Fibroblast of lung (primary cell): ENCODE measurements around the gene ERFE.

Experiments used
- EZH2 ChIP-seq: IDR thresholded peaks from 2 replicates; pipeline ENCODE4 v1.5.1; 2012; ENCODE audit warnings: low read length, control low read depth, mild to moderate bottlenecking; ENCODE audit errors: missing control alignments
- TF ChIP-seq, protein P1 (sequence below), 2 donors: IDR thresholded peaks in 1 of 2; conservative IDR thresholded peaks in 1 of 2; 1 replicate in 1 of 2; 2 replicates in 1 of 2; pipeline ENCODE4 v1.5.1; 2011 to 2012; ENCODE audit warnings: low read length in 2 of 2, control low read depth in 1 of 2, inconsistent platforms in 1 of 2, low read depth in 1 of 2, mild to moderate bottlenecking in 1 of 2

DNA sequence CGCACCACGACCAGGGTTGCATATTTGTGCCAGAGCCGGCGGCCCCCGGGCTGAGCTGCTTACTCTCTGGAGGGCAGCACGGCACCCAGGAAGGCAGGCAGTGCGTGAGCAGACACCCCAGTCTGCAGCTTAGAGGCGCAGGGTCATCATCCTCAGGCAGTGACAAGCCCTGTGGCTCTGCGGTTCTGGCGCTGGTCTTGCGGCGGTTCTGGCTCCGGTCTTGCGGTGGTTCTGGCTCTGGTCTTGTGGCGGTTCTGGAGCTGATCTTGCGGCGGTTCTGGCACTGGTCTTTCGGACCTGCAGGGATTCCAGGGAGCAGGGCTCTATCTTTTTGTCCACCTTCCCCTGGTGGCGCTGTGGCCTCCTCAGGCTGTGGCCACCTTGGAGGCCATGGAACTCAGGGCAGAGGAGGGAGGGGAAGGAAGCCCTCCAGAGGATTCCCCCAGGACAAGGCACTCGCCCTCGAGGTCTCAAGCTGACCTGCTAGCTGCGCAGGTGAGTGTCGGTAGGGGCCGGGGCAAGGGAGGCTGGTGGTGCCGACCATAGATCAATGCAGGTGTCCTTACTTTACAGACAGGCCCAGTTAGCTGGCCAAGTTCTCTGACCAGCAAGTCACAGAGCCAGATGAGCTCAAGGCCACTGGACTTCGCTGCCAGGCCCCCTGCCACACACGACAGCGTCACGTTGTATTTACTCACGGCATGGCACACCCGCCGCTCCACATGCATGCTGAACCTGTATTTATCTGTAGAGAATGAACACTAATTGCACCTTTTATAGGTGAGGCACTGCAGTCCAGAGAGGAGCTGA lies 43.7 kb upstream of the ERFE start:
- TF ChIP-seq, protein P1, sequence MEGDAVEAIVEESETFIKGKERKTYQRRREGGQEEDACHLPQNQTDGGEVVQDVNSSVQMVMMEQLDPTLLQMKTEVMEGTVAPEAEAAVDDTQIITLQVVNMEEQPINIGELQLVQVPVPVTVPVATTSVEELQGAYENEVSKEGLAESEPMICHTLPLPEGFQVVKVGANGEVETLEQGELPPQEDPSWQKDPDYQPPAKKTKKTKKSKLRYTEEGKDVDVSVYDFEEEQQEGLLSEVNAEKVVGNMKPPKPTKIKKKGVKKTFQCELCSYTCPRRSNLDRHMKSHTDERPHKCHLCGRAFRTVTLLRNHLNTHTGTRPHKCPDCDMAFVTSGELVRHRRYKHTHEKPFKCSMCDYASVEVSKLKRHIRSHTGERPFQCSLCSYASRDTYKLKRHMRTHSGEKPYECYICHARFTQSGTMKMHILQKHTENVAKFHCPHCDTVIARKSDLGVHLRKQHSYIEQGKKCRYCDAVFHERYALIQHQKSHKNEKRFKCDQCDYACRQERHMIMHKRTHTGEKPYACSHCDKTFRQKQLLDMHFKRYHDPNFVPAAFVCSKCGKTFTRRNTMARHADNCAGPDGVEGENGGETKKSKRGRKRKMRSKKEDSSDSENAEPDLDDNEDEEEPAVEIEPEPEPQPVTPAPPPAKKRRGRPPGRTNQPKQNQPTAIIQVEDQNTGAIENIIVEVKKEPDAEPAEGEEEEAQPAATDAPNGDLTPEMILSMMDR (conservative IDR thresholded peaks at IDR 0.05 in 1 of 2, IDR thresholded peaks at IDR 0.05 in 1 of 2; ENCODE audit: low read depth in 1 of 2, low read length in 2 of 2), result no peak
- TF ChIP-seq EZH2, result no peak
